IPS-11a (cell line): Measurements from ENCODE around the gene IGFLR1.

Experiments
- H3K4me3 ChIP-seq: one replicate; pipeline ENCODE4 v1.5.1; 2013; ENCODE audit warnings: low read depth, low read length, control low read depth

Gene IGFLR1

GRCh38 chr19:35740423-35741202 lies 1.6 kb downstream of the IGFLR1 start:
- H3K4me3 ChIP-seq, result peak overlapping the region; percentile 61

- peak overlapping the region; percentile 61 for H3K4me3 ChIP-seq
Observed at GRCh38 chr19:35740108-35740422, 2.2 kb downstream of the IGFLR1 start.

- H3K4me3 ChIP-seq, result peak overlapping the region; percentile 61
Observed at GRCh38 chr19:35739275-35740107, 2.8 kb downstream of the IGFLR1 start.

GRCh38 chr19:35738887-35739229 lies 3.4 kb downstream of the IGFLR1 start:
- no peak overlapping the region for H3K4me3 ChIP-seq

- H3K4me3 ChIP-seq, result no peak overlapping the region
Observed at GRCh38 chr19:35738021-35738886, 4.0 kb downstream of the IGFLR1 start.

GRCh38 chr19:35736913-35737886 lies 5.1 kb downstream of the IGFLR1 start:
- no peak overlapping the region for H3K4me3 ChIP-seq

GRCh38 chr19:35734889-35735288 lies 7.4 kb downstream of the IGFLR1 start:
- no peak overlapping the region for H3K4me3 ChIP-seq

GRCh38 chr19:35734273-35734672 lies 8.0 kb downstream of the IGFLR1 start:
- no peak overlapping the region for H3K4me3 ChIP-seq

GRCh38 chr19:35733180-35734125 lies 8.8 kb downstream of the IGFLR1 start:
- H3K4me3 ChIP-seq, result no peak overlapping the region

GRCh38 chr19:35732540-35733179 lies 9.6 kb downstream of the IGFLR1 start:
- H3K4me3 ChIP-seq, result no peak overlapping the region

- no peak overlapping the region for H3K4me3 ChIP-seq
Observed at GRCh38 chr19:35731779-35732405, 10.4 kb downstream of the IGFLR1 start.

- H3K4me3 ChIP-seq, result no peak overlapping the region
Observed at GRCh38 chr19:35731353-35731752, 10.9 kb downstream of the IGFLR1 start.

GRCh38 chr19:35730326-35730725 lies 11.9 kb downstream of the IGFLR1 start:
- H3K4me3 ChIP-seq, result no peak overlapping the region

- H3K4me3 ChIP-seq, result no peak overlapping the region
Observed at GRCh38 chr19:35729763-35730162, 12.5 kb downstream of the IGFLR1 start.

GRCh38 chr19:35729021-35729420 lies 13.2 kb downstream of the IGFLR1 start:
- H3K4me3 ChIP-seq, result no peak overlapping the region

GRCh38 chr19:35727956-35728706 lies 14.1 kb downstream of the IGFLR1 start:
- no peak overlapping the region for H3K4me3 ChIP-seq
